H1 (cell line): ENCODE results near the gene NRTN. TPM values are rescaled to one million over a fixed set of nuclear protein-coding genes. Genes with fewer than 3 reads are reported as not detected.

Experiments
- CTCF ChIA-PET: fragments of 300-600 bp; sonication (Branson Sonifier 250); formaldehyde crosslinking; loops from one replicate; lab custom pipeline; 2021; ENCODE audit not compliant: partially characterized antibody; lab: Charles Lee
- POLR2A ChIA-PET: fragments of 300-600 bp; sonication (Branson Sonifier 250); formaldehyde crosslinking; loops from one replicate; lab custom pipeline; 2021; ENCODE audit warnings: inconsistent platforms; ENCODE audit not compliant: partially characterized antibody; lab: Charles Lee
- DNase-seq, 2 experiments: peaks; one replicate each; pipeline versions ENCODE4 v3.0.0 to v3.0.0-alpha.2; 2010 to 2022; ENCODE audit warnings: low spot score in 2 of 2, low read depth in 1 of 2, mixed read lengths in 1 of 2
- FAIRE-seq: peaks from 2 replicates; lab custom pipeline; 2011; peaks lifted over from hg19 to GRCh38; lab: Jason Lieb, UNC
- H2AFZ ChIP-seq: 2 replicates; pipeline ENCODE4 v1.8.1; 2012; ENCODE audit warnings: low read length, inconsistent platforms
- H2AK5ac ChIP-seq: 2 replicates; pipeline ENCODE4 v1.6.1; 2013; ENCODE audit warnings: low read depth, low read length
- H2BK120ac ChIP-seq: replicated peaks from 2 replicates; pipeline ENCODE3; 2013; ENCODE audit warnings: low read depth, low read length, inconsistent platforms
- H2BK12ac ChIP-seq: 2 replicates; pipeline ENCODE4 v1.6.1; 2013; ENCODE audit warnings: low read depth, low read length
- H2BK15ac ChIP-seq: 2 replicates; pipeline ENCODE4 v1.6.1; 2013; ENCODE audit warnings: low read length
- H2BK20ac ChIP-seq: 2 replicates; pipeline ENCODE4 v1.6.1; 2013; ENCODE audit warnings: low read length
- H2BK5ac ChIP-seq: 2 replicates; pipeline ENCODE4 v1.6.1; 2013; ENCODE audit warnings: low read depth, low read length
- H3K14ac ChIP-seq: 2 replicates; pipeline ENCODE4 v1.6.1; 2013; ENCODE audit warnings: inconsistent platforms; ENCODE audit not compliant: insufficient read length
- H3K18ac ChIP-seq: 2 replicates; pipeline ENCODE4 v1.6.1; 2013; ENCODE audit warnings: low read length; ENCODE audit errors: extremely low read depth
- H3K23ac ChIP-seq: 2 replicates; pipeline ENCODE4 v1.6.1; 2013; ENCODE audit warnings: inconsistent platforms; ENCODE audit not compliant: insufficient read length
- H3K23me2 ChIP-seq: 2 replicates; pipeline ENCODE4 v1.6.1; 2013; ENCODE audit warnings: low read depth, low read length
- H3K27ac ChIP-seq: 2 replicates; pipeline ENCODE4 v1.6.1; 2011; ENCODE audit warnings: low read depth, low read length, inconsistent platforms
- H3K27me3 ChIP-seq, 4 experiments: replicated peaks in 1 of 4; 1 replicate in 1 of 4; 2 replicates in 3 of 4; pipeline versions ENCODE4 v1.6.1 to v1.8.1; 2011 to 2013; ENCODE audit warnings: low read length in 3 of 4, mild to moderate bottlenecking in 3 of 4, inconsistent platforms in 2 of 4, mixed read lengths in 2 of 4, moderate library complexity in 1 of 4; ENCODE audit not compliant: control insufficient read depth in 3 of 4, insufficient read depth in 3 of 4; ENCODE audit errors: extremely low read depth in 1 of 4
- H3K36me3 ChIP-seq, 4 experiments: 2 replicates each; pipeline versions ENCODE4 v1.6.1 to v1.8.1; 2011 to 2013; ENCODE audit warnings: mild to moderate bottlenecking in 4 of 4, low read length in 3 of 4, moderate library complexity in 2 of 4, control low read depth in 1 of 4, inconsistent platforms in 1 of 4; ENCODE audit not compliant: insufficient read depth in 4 of 4, control insufficient read depth in 2 of 4
- H3K4ac ChIP-seq: replicated peaks from 2 replicates; pipeline ENCODE3; 2013; ENCODE audit warnings: low read length, low read depth, mixed read lengths, inconsistent platforms; ENCODE audit not compliant: insufficient read length
- H3K4me1 ChIP-seq, 4 experiments: replicated peaks in 1 of 4; 1 replicate in 1 of 4; 2 replicates in 3 of 4; pipeline versions ENCODE4 v1.6.1 to v1.8.1; 2011 to 2013; ENCODE audit warnings: low read length in 3 of 4, inconsistent platforms in 2 of 4, mixed read lengths in 1 of 4; ENCODE audit not compliant: insufficient read depth in 4 of 4, control insufficient read depth in 3 of 4
- H3K4me2 ChIP-seq, 2 experiments: 2 replicates each; pipeline versions ENCODE4 v1.6.1 to v1.8.1; 2011 to 2013; ENCODE audit warnings: low read depth in 2 of 2, low read length in 2 of 2, control low read depth in 1 of 2, inconsistent platforms in 1 of 2, mild to moderate bottlenecking in 1 of 2; ENCODE audit not compliant: insufficient read depth in 1 of 2
- H3K4me3 ChIP-seq, 4 experiments: fragments of 200-600, 300-600 bp in 1 of 4; sonication (generic), shearing (Covaris generic), sonication (Bioruptor Twin) in 1 of 4; 2 replicates each; pipeline versions ENCODE4 v1.5.1 to v1.8.1; 2011 to 2016; ENCODE audit warnings: low read length in 4 of 4, low read depth in 3 of 4, control low read depth in 2 of 4, inconsistent platforms in 2 of 4, mild to moderate bottlenecking in 2 of 4, mixed read lengths in 1 of 4, moderate library complexity in 1 of 4; ENCODE audit not compliant: insufficient read depth in 2 of 4; ENCODE audit errors: extremely low read depth in 1 of 4
- H3K56ac ChIP-seq: replicated peaks from 2 replicates; pipeline ENCODE3; 2013; ENCODE audit warnings: low read depth, mild to moderate bottlenecking, mixed read lengths, low read length, inconsistent platforms; ENCODE audit not compliant: insufficient read length
- H3K79me1 ChIP-seq: 2 replicates; pipeline ENCODE4 v1.6.1; 2013; ENCODE audit warnings: low read depth, low read length, control low read depth
- H3K79me2 ChIP-seq, 2 experiments: 2 replicates each; pipeline versions ENCODE4 v1.6.1 to v1.8.1; 2012 to 2013; ENCODE audit warnings: low read length in 2 of 2, mild to moderate bottlenecking in 2 of 2, inconsistent platforms in 1 of 2; ENCODE audit not compliant: insufficient read depth in 2 of 2, control insufficient read depth in 1 of 2
- H3K9ac ChIP-seq, 4 experiments: replicated peaks in 1 of 4; 1 replicate in 1 of 4; 2 replicates in 3 of 4; pipeline versions ENCODE4 v1.6.1 to v1.8.1; 2011 to 2013; ENCODE audit warnings: low read depth in 3 of 4, low read length in 3 of 4, control low read depth in 2 of 4, mild to moderate bottlenecking in 2 of 4, moderate library complexity in 2 of 4, inconsistent platforms in 1 of 4; ENCODE audit errors: extremely low read depth in 1 of 4
- H3K9me3 ChIP-seq, 2 experiments: 2 replicates each; pipeline versions ENCODE4 v1.6.1 to v1.8.1; 2012 to 2013; ENCODE audit warnings: mild to moderate bottlenecking in 2 of 2, moderate library complexity in 2 of 2, control low read depth in 1 of 2, inconsistent platforms in 1 of 2, low read depth in 1 of 2, low read length in 1 of 2, mixed read lengths in 1 of 2; ENCODE audit not compliant: insufficient read depth in 2 of 2
- H4K20me1 ChIP-seq, 2 experiments: replicated peaks in 1 of 2; 2 replicates each; pipeline versions ENCODE3 to v1.8.1; 2011 to 2013; ENCODE audit warnings: inconsistent platforms in 2 of 2, low read length in 2 of 2, mild to moderate bottlenecking in 1 of 2; ENCODE audit not compliant: insufficient read depth in 2 of 2, control insufficient read depth in 1 of 2
- H4K5ac ChIP-seq: 2 replicates; pipeline ENCODE4 v1.6.1; 2013; ENCODE audit warnings: low read length, low read depth, mixed read lengths, inconsistent platforms; ENCODE audit not compliant: insufficient read length
- H4K8ac ChIP-seq: 2 replicates; pipeline ENCODE4 v1.8.0; 2013; ENCODE audit warnings: mild to moderate bottlenecking, moderate library complexity, low read length, inconsistent platforms; ENCODE audit not compliant: insufficient read depth; ENCODE audit errors: extremely low read depth
- H4K91ac ChIP-seq: replicated peaks from 2 replicates; pipeline ENCODE3; 2013; ENCODE audit warnings: low read length, mixed read lengths, inconsistent platforms; ENCODE audit not compliant: insufficient read length
- KDM5A ChIP-seq: fragments of 200-600 bp; IDR thresholded peaks from 2 replicates; pipeline ENCODE4 v1.7.1; 2012; ENCODE audit warnings: mild to moderate bottlenecking, low read length, inconsistent platforms, mixed read lengths
- RFX5 ChIP-seq: IDR thresholded peaks from 2 replicates; pipeline ENCODE4 v1.6.1; 2011; ENCODE audit warnings: low read depth, low read length, improper control_type of control experiment, borderline replicate concordance
- TCF12 ChIP-seq: IDR thresholded peaks from 2 replicates; pipeline ENCODE4 v1.6.1; 2011; ENCODE audit warnings: low read depth, mild to moderate bottlenecking, low read length
- WGBS, 2 experiments: shearing (Covaris generic) in 1 of 2; methylation state at CpG; one replicate each; pipeline versions ENCODE4 v1.1.6 to v1.1.7; 2013 to 2015; ENCODE audit warnings: low lambda C conversion rate in 2 of 2, mixed read lengths in 2 of 2, inconsistent platforms in 1 of 2, low coverage in 1 of 2, missing lambda C conversion rate in 1 of 2; ENCODE audit not compliant: insufficient replicate concordance in 2 of 2, insufficient coverage in 1 of 2, insufficient read length in 1 of 2; ENCODE audit errors: extremely low coverage in 1 of 2, missing lambda C conversion rate in 1 of 2; 5-methylcytosine and 5-hydroxymethylcytosine counted together
- polyA plus RNA-seq, 7 experiments: library from polyadenylated mRNA; depleted of rRNA in 3 of 7; stranded (reverse) in 5 of 7; unstranded in 2 of 7; fragments of >200 nt in 5 of 7; fragments of 200-250 nt in 2 of 7; gene quantifications; 1 replicate in 5 of 7; 2 replicates in 1 of 7; 4 replicates in 1 of 7; pipeline versions ENCODE4 v1.2.1 to v1.2.3, GENCODE V29; 2011 to 2013; ENCODE audit warnings: missing spikeins in 2 of 7, mixed read lengths in 2 of 7
- total RNA-seq: library from RNA; stranded (reverse); fragmentation: NEBNext Ultra II Directional; extraction: Animal tissue kit (Norgen Biotek cat#: 25700); gene quantifications from 2 replicates; pipeline ENCODE4 v1.2.1, GENCODE V29; 2021

NRTN gene
- total and polyA plus RNA-seq, 2 of the 8 experiments (the other 6 are each of a cell fraction or from before 2014, with no cell fraction given) = 3.9 to 5.3 TPM

GRCh38 chr19:5782945-5783919 is 21.6 kb upstream of the NRTN start:
- H3K4me1 ChIP-seq = no peaks in the 10 kb centered on the region
- H3K79me2 ChIP-seq = no peaks in the 10 kb centered on the region
- no peak for DNase-seq
- no peaks in the 10 kb centered on the region for H3K23me2 ChIP-seq
- peaks cover 13 to 29% (median 21%) of the 10 kb centered on the region in 4 experiments; a peak in 7 of 8 replicates for H3K36me3 ChIP-seq
- H3K4ac ChIP-seq = no peak overlapping the region
- H3K4me3 ChIP-seq = no peak overlapping the region
- no peak overlapping the region for H3K18ac ChIP-seq
- H2BK120ac ChIP-seq = no peak overlapping the region
- no peak overlapping the region for H2AFZ ChIP-seq
- no peak overlapping the region for H2AK5ac ChIP-seq
- no peak overlapping the region for H4K91ac ChIP-seq
- no peaks in the 10 kb centered on the region for H3K9me3 ChIP-seq
- H2BK15ac ChIP-seq = no peak overlapping the region
- no peak overlapping the region for H4K5ac ChIP-seq
- no peak overlapping the region for H2BK5ac ChIP-seq
- POLR2A ChIA-PET = interaction anchor here (0.9 to 3.9 kb wide), 11 partner anchors 9 to 95 kb away, joined by 3 to 25 read pairs (median 4); partner anchors contain the start of genes CATSPERD, LONP1 and RPL36
- H4K8ac ChIP-seq = no peak overlapping the region
- 90% methylated on average over 31 of the region's 48 CpGs; no CpG with 5 or more reads in 1 of the 2 experiments for WGBS, 2 experiments
- H4K20me1 ChIP-seq = peaks cover 0 to 6% of the 10 kb centered on the region in 2 experiments
- H2BK20ac ChIP-seq = no peak overlapping the region
- no peak overlapping the region for H3K14ac ChIP-seq
- H3K56ac ChIP-seq = no peak overlapping the region
- H3K27ac ChIP-seq = no peak overlapping the region
- H3K4me2 ChIP-seq = no peak overlapping the region
- no peak for TF ChIP-seq TCF12
- TF ChIP-seq KDM5A = no peak
- no peak for TF ChIP-seq RFX5
- no peaks in the 10 kb centered on the region; the same call in 1 of the 2 replicates for H3K79me1 ChIP-seq
- H3K23ac ChIP-seq = no peak overlapping the region
- FAIRE-seq = no peak
- CTCF ChIA-PET = interaction anchor here (0.7 to 1.7 kb wide), 7 partner anchors 9 to 94 kb away, joined by 3 to 9 read pairs (median 4); partner anchors contain the start of gene RPL36
- H3K9ac ChIP-seq = no peak overlapping the region
- H2BK12ac ChIP-seq = no peak overlapping the region; the same call in 1 of the 2 replicates
- no peaks in the 10 kb centered on the region for H3K27me3 ChIP-seq
